Medulla oblongata (tissue), 1 donor: Measurements from ENCODE around the gene FAM240A.
A peak's percentile ranks its signal among the peaks of the same experiment; 100 is the strongest.

Experiments used
- DNase-seq: peaks from one replicate; pipeline ENCODE4 v3.0.0-alpha.2; 2015; ENCODE audit errors: extremely low spot score

Gene FAM240A

DNA sequence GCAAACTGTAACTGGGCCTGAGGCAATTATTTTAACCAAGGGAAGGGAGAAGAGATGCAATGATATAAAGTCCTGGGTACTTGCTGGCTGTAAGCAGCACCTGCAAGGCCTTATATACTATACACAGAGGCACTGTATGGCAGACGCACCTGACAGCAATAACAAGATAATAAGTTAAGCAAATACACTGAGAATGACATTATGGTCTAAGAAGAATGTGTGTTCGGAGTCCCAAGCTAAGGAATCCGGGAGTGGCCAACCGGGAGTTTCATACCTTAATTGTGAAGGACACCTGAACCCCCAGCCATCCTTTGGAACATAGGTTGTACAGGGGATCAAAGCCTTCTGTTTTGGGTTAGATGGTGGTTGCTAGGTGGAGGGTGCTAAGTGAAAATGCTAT is 13.7 kb downstream of the FAM240A start:
- no peak for DNase-seq

GRCh38 chr3:46627078-46627477 is 14.8 kb downstream of the FAM240A start:
- no peak for DNase-seq

- DNase-seq = peak; percentile 63
These were observed 16.6 kb downstream of the FAM240A start for GRCh38 chr3:46628901-46629369.

GRCh38 chr3:46629551-46630517 is 17.5 kb downstream of the FAM240A start:
- DNase-seq = peak; percentile 82

- DNase-seq = no peak
These were observed 20.5 kb downstream of the FAM240A start for GRCh38 chr3:46632792-46633191.

GRCh38 chr3:46634856-46635255 is 22.5 kb downstream of the FAM240A start:
- DNase-seq = no peak

GRCh38 chr3:46639221-46639620 is 26.9 kb downstream of the FAM240A start:
- DNase-seq = no peak

DNA sequence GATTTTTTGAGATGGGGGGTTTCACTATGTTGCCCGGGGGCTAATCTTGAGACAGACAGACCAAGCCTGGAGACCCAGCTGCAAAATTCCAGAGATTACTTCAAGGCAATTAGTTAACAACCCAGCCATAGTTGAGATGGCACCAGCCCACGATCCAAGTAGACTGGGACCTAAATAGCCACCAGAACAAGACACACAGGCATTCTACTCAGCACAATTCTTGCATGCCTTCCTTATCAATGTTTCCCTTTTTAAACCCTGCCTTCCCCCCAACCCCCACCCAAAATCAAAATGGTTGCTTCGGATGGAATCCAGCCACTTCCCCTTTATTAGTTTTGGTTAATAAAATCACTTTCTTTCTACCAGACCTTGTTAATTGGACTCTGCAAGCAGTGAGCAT is 28.6 kb downstream of the FAM240A start:
- DNase-seq = no peak

- no peak for DNase-seq
These were observed 30.6 kb downstream of the FAM240A start for GRCh38 chr3:46642971-46643370.

DNA sequence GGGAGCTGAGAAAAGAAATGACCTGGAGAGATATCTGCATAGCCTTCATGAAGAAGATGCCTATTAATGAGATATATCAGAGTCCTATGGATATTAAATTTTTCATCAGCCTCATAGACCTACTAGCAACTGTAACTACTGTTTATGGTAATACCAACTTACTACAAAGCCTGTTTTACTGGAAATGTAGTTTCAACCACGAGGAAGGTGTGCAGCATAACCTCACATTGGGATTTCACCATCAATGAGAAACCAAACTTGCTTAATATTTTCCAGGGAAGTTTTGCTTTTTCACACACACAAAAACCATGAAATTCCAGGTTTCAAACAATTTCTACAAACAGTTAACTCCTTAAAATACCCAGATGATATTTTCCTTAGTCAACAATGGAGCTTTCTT is 31.4 kb downstream of the FAM240A start:
- no peak for DNase-seq

DNA sequence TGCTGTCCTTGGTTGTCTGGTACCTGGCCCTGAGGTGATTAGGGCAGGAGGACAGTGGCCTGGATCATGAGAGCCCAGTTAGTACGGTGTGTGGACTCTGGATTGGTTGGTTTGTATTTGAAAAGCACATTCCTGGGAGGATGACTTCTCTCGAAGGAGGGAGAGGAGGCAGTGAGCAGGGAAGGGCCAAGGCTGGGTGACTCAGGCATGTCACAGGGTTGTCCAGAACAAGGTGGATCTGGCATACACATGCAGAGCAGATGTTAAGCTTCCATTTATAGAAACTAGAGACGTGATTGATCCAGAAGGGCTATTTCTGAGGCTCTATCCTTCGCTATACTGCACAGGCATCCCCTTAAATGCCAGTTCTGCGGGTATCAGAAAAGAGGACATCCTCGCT is 34.4 kb downstream of the FAM240A start:
- DNase-seq = no peak

- no peak for DNase-seq
These were observed 35.8 kb downstream of the FAM240A start for GRCh38 chr3:46648096-46648495.

GRCh38 chr3:46649436-46649835 is 37.1 kb downstream of the FAM240A start:
- no peak for DNase-seq

GRCh38 chr3:46651084-46651483 is 38.8 kb downstream of the FAM240A start:
- no peak for DNase-seq

GRCh38 chr3:46655271-46655670 is 42.9 kb downstream of the FAM240A start:
- no peak for DNase-seq

GRCh38 chr3:46656778-46657556 is 44.6 kb downstream of the FAM240A start:
- no peak for DNase-seq

- DNase-seq = no peak
These were observed 47.0 kb downstream of the FAM240A start for GRCh38 chr3:46659285-46659684.

DNA sequence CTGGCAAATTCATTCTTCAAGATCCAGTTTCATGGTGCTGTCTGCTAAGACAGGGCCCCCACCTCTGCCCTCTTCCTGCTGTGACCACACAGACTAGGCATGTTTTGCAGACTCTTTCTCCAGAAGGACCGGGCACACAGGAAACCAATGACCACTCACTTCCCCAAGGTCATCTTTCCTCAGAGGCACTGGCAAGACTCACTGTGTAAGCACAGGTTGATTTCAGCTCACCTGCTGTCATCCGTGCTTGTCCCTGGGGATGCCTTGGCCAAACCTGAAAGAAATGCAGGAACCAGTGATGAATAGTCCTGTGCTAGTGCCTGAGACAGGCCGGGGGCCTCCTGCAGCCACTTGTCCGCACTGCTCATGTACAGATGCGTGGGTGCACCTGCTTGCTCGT is 47.7 kb downstream of the FAM240A start:
- DNase-seq = no peak

GRCh38 chr3:46660543-46661523 is 48.5 kb downstream of the FAM240A start:
- DNase-seq = no peak

- DNase-seq = no peak
These were observed 49.7 kb downstream of the FAM240A start for GRCh38 chr3:46661776-46662766.
